Activated CD8-positive, alpha-beta memory T cell treated with anti-CD3 and anti-CD28 coated beads for 1 hour (primary cell): ENCODE results near the gene SH3RF1.
"Not testable (repeated sequence)": the region's sequence is repeated elsewhere in the genome, so short reads cannot be mapped to it uniquely, and the experiment has no call there.

Experiments
- DNase-seq, 2 donors: peaks; one replicate each; pipeline ENCODE4 v3.0.0-alpha.2; 2020; ENCODE audit warnings: low read depth in 1 of 2; ENCODE audit errors: extremely low read depth in 1 of 2

SH3RF1 gene

DNA sequence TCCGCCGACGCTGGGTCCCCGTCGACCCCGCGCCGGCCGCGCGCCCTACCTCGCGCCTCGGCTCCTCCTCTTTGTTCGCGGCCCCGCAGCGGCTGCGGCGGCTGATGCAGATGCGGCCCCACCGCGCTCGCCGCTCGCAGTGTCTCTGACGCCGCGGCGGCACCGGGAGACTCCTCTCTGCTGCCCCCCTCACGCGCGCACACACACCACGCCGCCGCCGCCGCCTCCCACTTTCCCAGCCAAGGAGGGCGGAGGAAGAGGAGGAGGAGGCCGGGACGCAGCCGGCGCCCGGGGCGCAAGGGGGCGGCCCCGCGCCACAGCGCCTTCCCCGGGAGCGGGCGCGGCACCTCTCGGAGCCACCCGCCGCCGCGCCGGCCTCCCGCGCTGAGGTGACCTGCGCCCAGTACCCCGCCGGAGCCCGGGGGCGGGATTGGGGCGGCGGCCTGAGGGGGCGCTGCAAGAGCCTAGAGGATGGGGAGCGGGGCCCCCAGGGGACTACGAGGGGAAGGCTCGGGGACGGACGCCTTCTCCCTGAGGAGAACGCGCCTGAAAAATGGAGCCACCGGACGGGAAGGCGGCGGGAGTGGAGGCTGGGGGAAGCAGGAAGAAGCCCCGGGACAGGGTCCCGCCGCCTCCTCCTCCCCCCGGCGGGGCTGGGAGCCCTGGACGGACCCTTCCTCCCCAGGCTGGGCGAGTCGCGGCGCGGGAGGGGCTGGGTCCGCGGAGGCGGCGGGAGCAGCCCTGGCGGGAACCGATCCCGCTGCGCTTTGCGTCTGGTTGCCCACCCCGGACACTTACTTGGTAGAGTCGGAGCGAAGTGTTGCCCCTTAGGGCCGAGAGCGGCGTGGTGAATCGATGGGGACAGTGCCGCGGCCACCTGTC, at the start of gene SH3RF1:
SH3RF1 (minus strand) TSS at position 147 of the 882 bp plus-strand sequence. CDS start 1,744 bp downstream, outside the sequence.
- DNase-seq, result no peak

DNA sequence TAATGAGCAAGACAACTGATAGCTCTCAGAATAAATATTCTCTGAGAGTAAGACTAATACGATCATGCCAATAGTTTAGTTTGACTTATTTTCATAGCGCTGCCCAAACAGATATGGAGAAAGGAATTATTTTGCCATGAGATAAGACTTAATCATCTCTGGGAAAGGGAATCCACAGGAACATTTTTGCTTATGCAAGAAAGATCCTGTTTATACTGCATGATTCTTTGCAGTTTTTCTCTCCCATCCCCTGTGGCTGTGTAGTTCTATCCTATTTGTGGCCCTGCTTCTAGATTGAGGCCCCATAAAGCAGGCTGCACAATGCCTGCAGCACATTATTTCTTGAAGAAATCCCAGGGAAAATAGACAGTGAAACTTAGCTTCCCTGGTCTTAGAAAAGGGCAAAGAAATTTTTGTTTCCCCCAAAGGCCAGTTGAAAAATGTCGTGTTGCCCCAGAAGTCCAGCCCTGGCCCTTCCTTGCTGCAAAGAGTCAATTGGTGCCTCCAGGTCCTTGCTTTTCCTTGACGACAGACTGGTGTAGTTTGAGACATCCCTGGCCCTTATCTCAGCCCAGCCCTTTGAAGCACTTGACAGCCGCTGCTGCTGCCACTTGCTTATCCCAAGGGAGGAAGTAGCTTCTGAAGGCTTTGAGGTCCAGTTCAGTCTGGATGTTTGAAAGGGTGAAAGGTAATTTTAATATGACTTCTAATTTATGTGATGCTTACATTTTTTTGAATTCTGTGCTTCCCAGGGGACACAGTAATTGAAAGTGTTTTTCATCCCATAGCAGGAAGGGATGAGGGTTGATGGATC, 45.0 kb upstream of the SH3RF1 start:
- DNase-seq, result no peak

DNA sequence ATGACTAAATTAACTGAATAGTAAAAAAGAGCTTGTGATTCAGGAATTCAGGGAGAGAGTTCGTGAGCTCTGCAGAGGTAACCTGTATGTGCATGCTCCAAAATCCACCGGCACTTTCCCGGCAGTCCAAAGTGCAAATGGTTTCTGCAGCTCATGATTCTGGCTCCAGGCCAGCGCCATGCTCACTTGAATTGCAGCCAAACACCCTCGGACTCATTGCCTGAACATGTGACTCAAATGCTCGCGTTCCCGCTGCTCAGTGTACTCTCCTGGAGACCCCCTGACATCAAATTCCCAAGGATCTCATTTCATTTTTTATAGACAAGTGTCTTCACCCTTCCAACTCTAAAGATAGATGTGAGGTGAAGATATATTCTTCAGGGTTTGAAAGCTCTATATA, 44.1 kb upstream of the SH3RF1 start:
- DNase-seq, result no peak

DNA sequence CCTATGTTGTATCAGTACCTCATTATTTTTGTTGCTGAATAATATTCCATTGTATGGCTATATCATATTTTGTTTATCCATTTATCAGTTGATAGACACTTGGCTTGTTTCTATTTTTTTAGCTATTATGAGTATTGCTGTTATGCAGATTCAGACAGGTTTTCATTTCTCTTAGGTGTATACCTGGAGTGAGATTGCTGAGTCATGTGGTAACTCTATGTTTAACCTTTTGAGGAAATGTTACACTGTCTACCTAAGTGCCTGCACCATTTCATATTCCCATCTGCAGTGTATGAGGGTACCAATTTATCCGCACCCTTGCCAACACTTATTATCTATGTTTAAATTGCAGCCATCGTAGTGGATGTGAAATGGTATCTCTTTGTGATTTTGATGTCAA, 43.0 kb upstream of the SH3RF1 start:
- DNase-seq, result no peak

DNA sequence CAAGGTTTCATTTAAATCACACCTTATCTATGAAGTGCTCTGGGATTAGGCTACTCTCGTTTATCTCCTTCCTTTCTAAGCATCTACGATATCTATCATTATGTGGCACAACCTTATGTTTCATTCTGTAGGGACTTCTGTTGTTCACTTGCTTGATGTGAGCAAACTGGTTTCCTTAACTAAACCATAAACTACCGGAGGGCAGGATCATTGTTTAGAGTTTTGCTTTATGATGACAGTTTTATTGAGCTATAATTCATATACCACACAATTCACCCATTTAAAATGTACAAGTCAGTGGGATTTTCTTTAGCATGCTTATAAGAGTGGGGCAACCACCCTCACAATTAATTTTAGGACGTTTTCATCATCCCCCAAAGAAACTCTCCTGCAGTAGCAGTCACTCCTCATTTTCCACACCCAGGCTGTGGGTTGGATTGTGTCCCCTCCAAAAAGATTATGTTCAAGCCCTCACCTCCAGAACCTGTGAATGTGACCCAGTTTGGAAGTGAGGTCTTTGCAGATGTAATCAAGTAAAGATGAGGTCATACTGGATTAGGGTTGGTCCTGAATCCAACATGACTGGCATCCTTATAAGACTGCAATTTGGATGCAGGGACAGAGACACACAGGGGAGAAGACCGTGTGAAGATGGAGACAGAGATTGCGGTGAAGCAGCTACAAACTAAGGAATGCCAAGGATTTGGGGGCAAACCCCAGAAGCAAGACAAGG, 42.1 kb upstream of the SH3RF1 start:
- no peak for DNase-seq

DNA sequence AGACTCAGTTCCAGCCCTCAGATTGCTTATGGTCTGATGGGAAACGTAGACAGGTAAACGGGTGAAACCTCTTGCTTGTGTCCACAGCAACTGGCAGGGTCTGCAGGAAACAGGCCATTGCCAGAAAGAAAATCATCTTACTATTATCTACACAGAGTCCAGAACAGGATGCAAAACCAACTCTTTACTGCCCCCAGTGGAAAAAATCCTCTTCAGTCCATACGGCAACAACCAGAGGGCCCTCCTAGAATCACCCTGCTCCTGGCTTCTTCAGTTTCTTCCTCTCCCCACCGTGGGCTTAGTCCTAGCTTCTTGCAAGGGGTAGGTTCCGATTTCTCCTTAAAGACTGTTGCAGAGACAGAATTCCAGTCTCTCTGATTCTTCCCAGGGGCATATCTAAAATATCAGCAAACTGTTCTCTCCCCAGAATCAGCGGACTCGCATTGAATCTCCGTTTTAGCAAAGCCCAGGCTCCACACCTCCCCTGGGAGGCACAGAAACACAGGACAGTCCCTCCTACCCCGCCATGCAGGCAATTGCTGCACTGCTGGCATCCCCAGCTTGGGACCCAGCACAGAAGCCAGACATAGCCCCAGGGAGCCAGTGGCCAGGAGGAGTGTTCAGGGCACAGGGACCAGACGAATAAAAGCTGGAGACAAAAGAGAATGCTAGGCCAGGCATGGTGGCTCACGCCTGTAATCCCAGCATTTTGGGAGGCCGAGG, 41.0 kb upstream of the SH3RF1 start:
- no peak for DNase-seq

DNA sequence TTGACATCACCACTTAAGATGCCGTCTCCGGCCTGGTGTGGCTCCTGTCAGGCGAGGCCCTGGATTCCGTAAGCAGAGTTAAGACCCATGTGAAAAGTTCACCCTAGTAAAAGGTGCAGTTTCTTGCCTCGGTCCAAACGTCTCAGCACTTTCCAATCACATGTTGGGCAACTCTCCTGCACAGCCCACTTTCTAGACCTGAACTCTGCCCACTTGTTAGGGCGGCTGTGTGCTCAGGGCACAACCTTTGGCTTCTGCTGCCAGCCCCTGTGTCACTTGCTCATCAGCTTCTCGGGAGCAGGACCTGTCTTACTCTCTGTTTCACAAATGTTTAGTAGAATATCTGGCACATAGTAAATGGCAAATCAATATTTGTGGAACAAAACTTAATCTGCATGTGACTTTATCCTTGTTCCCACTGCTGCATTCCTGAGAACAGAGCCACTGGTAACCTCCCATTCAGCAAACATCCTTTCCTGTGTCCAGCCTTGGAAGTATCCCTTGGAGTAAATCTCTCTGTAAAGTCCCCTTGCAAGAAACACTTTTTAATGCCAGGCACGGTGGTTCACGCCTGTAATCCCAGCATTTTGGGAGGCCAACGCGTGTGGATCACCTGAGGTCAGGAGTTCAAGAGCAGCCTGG, 38.7 kb upstream of the SH3RF1 start:
- no peak for DNase-seq

DNA sequence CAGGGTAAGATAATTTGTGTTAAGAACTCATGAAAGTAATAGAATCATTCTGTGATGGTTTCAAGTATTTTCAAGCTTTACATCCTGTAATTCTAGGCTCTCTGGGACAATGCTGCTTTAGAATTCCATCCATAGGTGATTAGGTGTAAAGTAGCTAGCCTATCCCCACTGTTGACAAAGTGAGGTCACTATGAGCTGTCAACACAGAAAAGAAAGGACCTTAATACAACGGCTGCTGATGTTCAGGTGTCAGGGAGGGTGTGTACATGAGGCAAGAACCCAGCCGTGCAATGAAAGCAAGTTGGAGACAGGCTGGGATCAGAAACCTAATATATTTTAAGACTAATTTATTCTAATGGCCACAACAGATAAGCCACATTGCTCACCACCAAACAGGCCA, 36.8 kb upstream of the SH3RF1 start:
- no peak for DNase-seq

DNA sequence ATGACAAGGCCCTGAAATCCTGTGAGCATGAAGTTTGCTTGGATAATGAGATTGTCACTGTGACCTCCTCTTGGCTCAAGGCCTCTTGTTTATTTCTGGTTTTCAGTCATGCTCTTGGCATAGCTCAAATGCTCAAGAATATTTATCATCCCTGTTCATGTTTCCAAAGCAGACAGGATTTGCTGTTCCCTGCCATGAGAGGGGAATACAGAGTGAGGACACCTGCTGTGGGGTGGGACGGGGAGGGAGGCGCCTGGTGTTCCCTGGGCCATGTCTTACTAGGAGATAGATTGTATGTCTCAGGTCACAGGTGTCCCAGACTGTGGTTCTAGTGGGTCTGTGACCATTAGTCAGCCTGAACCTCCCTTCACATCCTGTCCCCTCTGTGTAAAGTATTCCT, 34.9 kb upstream of the SH3RF1 start:
- DNase-seq, result no peak

DNA sequence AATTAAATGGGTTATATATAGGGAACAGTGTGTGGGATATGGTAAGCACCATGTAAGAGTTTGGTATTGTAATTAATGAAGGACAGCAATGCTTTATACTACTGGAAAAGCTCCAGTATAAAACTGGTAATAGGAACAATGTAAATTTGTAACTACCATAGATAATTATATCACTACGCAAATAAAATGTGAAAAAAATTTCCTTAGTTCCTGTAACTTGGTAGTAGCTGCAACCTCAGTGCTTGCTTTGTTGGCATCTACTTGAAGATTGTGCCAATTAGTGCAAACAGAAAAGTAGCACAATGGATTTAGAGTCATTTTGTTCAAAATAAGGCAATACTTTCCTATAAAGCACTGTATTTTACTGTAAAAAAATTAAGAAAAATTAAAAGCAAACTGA, 34.4 kb upstream of the SH3RF1 start:
- DNase-seq, result no peak

DNA sequence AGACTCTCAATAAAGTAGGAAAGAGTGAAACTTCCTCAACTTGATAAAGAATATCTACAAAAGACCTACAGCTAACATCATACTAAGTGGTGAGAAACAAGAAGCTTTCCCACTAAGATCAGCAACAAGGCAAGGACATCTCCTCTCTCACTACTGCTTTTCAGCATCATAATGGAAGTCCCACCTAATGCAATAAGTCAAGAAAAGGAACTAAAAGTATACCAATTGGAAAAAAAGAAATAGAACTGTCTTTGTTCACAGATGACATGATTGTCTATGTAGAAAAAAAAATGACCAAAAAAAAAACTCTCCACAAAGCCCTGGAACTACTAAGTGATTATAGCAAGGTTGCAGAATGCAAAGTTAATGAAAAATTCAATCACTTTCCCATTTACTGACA, 25.1 kb upstream of the SH3RF1 start:
- no peak for DNase-seq

DNA sequence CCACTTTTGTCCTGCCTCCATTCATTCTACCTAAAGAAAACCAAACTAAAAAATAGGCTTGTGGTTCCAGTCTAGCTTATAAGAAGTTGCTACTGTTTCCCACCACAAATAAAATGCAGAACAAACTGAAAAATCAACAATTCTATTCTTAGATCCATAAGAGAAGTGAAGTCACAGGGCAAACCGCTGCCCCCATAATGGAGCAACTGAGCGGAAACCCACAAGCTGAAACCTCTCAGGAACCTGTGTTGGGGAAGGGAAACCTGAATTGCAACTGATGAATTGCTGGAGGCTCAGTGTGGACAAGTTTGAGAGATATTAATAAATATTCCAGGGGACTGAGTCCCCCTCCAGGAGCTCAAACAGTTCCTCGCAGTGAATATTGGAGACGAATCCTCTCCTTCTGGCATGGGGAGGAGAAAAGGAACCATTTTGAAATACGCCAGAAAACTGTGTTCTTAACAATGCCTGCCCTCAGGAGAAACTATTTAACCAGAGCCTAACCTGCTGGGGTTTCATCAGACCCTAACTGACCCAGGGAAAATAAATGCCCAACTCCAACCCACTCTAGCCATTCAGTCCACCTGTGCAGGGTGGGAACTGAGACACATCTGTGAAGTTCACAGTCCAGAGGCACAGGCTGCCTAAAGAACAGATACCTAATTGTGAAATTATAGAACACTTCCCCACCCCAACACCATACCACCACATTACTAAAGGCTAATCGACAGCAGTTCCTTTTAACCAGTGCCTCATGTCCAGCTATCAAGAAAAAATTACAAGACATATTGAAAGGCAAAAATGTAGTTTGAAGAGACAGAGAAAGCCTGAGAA, 22.8 kb upstream of the SH3RF1 start:
- DNase-seq, result no peak

DNA sequence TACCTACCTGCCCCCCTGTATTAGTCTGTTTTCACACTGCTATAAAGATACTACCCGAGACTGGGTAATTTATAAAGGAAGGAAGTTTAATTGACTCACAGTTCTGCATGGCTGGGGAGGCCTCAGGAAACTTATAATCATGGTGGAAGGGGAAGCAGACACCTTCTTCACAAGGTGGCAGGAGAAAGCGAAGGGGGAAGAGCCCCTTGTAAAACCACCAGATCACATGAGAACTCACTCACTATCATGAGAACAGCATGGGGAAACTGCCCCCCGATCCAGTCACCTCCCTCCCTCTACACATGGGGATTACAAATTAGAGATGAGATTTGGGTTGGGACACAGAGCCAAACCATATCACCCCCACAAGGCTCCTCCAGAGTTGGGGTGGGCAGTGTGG, 17.2 kb upstream of the SH3RF1 start:
- not testable (repeated sequence) for DNase-seq

DNA sequence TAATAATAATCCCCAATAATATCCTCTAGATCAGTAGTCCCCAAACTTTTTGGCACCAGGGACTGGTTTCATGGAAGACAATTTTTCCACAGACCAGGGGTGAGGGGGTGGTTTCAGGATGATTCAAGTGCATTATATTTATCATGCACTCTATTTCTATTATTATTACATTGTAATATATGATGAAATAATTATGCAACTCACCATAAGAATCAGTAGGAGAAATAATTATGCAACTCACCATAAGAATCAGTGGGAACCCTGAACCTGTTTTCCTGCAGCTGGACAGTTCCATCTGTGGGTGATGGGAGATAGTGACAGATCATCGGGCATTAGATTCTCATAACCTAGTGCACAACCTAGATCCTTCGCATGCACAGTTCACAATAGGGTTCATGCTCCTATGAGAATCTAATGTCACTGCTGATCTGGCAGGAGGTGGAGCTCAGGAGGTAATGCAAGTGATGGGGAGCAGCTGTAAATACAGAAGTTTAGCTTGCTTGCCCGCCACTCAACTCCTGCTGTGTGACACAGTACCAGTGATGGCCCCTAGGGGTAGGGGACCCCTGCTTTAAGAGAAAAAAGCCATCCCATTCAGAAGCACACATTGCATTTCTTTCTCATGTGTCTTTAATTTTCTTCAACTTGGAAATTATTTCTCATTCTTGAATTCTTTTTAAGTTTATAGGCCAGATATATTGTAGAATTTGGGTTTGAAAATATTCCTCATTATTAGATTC, 16.0 kb upstream of the SH3RF1 start:
- no peak for DNase-seq

DNA sequence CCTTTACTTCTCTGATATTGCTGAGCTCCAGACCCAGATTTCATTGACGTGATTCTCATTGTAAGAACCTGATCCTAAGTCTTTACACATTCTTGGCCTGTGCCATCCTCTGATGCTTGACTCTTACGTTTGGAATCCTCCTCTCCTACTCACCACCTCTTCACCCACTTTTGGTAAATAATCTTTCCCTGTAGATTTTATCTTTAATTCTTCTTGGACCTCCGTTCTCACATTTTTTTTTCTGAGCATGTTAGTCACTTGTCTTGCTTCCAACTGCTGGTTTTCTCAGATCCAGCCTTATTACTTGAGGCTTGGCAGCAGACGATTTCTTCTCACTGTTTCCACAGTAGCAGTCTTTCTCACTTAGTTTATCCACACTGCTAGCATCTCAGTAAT, 12.4 kb upstream of the SH3RF1 start:
- no peak for DNase-seq

DNA sequence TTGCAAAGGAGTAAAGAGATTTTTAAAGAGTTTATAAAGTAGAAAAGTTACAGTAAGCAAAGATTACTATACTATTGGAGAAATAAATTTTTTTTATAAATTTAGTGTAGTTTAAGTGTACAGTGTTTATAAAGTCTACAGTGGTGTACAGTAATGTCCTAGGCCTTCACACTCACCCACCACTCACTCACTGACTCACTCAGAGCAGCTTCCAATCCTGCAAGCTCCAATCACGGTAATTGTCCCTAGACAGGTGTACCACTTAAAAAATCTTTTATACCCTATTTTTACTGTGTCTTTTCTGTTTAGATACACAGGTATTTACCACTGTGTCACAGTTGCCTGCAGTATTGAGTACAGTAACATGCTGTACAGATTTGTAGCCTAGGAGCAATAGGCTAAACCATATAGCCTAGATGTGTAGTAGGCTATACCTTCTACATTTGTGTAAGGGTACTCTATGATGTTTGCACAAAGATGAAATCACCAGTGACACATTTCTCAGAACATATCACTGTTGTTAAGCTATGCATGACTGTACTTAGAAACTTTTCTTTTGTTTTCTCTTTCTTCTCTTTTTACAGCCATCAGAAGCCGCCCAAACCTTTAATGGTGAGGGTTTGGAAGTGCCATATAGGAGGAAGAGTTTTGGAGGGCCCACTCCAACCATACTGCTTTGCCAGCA, 11.8 kb upstream of the SH3RF1 start:
- no peak for DNase-seq

DNA sequence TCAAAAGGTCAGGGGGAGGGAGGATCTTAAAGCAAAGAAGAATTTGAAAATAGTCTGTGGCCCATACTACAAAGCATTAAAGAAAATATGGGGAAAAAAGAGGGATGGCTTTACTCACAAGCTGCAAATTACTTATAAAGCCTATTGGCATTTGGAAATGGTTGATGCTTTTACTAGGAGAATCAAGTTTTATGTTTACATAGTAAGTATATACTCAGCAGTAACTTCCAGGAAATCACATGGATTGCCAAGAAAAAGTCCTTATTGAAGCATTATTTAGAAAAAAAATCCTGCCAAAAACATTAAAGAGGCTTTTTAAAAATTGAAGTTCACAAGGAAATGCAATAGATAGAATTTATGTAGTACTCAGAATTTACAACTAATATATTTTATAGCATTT, 8.4 kb upstream of the SH3RF1 start:
- DNase-seq, result no peak

DNA sequence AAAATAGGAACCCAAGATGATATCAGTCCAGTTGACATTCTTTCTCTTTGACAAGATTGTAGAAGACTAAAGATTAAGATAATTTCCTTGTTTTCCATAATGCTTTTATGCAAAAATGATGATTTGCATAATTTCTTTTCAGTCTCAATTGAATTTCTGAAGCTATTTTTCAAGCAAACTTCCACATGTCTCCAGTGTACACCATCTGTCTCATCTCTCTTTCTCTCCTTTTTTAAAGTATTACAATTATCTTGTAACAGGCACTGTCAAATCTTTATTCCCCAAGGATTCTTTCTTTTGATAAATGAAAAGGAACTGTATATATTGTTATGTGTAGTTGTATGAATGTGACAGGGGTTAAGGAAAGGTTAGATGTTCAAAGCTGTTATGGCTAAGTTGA, 7.9 kb upstream of the SH3RF1 start:
- DNase-seq, result no peak
